Ecto neural progenitor cell (in vitro differentiated cells): ENCODE measurements around the gene CHCHD3.

Source experiments
- DNase-seq: peaks from one replicate; pipeline ENCODE4 v3.0.0-alpha.2; 2018; ENCODE audit warnings: low spot score

The CHCHD3 gene

GRCh38 chr7:132815696-132816311, 266.1 kb downstream of the CHCHD3 start:
- DNase-seq: no peak

DNA sequence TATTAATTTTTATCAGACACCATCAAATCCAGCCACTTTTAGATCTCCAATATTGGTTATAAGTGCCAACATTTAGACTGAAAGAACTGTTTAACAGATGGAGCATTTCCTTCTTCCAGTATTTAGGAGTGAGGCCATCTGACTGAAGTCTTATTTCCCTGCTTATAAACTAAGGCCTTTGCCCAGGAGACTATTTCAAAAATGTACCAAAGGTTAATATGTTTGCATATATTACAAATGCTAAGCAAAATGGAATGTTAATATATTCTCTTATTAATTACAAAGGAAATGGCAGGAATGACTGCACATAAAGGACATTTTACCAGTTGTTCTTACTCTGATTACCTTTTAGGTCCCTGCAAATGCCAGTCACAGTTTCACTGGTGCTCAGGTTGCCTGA, 266.8 kb downstream of the CHCHD3 start:
- no peak for DNase-seq

GRCh38 chr7:132810561-132810960, 271.3 kb downstream of the CHCHD3 start:
- DNase-seq: no peak

DNA sequence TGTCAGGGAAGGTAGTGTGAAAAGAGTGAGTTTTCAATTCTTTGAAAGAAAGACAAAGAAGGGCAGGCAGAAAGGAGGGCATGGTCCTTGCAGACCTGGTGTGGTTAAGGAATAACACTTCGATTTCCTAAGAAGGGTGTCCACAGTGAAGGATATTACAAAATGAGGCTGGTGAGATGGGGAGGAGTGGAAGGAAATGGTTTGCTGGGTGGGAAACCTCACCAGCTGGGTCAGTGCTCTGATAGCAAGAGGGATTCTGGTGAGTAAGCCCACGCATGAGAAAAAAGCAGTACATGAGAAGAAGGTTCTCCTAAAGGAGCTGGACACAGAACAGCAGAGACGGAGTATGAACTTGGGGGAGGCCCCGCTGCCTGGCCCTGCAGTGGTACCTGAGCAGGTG, 275.1 kb downstream of the CHCHD3 start:
- no peak for DNase-seq

GRCh38 chr7:132805766-132806165, 276.1 kb downstream of the CHCHD3 start:
- no peak for DNase-seq

GRCh38 chr7:132804849-132805485, 276.9 kb downstream of the CHCHD3 start:
- no peak for DNase-seq

DNA sequence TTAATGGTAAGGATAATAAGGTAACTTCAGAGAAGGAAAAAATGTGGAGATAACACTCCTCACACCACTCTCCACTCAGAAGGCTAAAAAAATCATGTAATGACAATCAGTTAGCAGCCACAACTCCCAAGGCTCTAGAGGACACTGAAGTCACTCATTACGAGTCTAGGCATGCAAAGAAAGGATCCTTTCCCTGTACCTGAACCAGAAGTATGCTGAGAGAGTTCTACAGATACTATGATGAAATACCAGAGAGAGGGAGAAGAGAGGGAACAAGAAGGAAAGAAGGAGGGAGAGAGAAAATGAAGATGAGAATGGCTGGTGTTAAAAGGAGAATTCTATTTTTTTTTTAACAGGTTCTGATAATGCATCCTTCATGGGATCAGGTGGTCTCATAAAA, 281.4 kb downstream of the CHCHD3 start:
- DNase-seq: no peak

DNA sequence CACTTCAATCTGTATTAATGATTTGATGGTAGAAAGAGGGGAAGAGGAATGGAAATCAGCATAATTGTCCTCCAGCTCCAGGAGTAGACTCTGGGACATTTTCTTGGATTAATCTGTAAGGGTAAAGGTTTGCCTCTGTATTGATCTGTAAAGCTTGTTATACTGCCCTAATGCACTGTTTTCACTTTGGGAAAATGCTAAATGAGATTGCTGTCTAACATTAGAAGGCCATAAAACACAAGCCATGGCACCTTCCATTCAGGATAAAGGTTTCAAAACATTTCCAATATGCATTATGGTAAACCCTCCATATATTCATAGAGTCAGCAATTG, 282.8 kb downstream of the CHCHD3 start:
- no peak for DNase-seq

DNA sequence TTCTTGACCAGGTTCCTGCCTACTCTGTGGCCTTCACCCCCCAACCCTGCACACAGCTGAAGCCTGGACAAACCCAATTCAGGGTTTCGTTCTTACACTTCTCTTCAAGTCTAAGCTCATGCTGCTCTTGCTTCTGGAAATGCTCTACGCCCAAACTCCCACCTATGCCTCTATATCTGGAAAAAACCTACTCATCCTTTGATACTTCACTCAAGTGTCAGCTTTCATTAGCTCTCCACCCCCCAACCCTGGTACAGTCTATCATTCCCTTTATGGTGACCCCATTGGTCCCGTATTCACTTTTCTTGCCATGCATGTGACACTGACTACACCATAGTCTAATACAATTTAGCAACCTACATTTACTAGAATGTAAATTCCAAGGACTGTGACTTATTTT, 284.7 kb downstream of the CHCHD3 start:
- no peak for DNase-seq

- DNase-seq: no peak
These were observed 288.4 kb downstream of the CHCHD3 start for GRCh38 chr7:132793474-132793873.

GRCh38 chr7:132791036-132791435, 290.9 kb downstream of the CHCHD3 start:
- no peak for DNase-seq

- DNase-seq: no peak
These were observed 291.8 kb downstream of the CHCHD3 start for GRCh38 chr7:132790104-132790503.

- no peak for DNase-seq
These were observed 292.6 kb downstream of the CHCHD3 start for GRCh38 chr7:132789281-132789680.

DNA sequence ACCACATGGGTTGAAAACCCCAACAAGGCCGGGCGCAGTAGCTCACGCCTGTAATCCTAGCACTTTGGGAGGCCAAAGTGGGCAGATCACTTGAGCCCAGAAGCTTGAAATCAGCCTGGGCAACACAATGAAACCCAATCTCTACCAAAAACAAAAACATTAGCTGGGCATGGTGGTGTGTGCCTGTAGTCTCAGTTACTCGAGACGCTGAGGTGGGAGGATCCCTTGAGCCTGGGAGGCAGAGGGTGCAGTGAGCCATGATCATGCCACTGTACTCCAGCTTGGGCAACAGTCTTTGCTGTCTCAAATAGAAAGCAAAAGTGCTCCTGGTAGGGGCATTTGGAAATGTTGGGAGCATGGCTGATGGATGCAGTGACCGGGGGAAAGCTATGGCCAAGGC, 296.0 kb downstream of the CHCHD3 start:
- DNase-seq: no peak

- DNase-seq: no peak
These were observed 297.5 kb downstream of the CHCHD3 start for GRCh38 chr7:132784406-132784805.

DNA sequence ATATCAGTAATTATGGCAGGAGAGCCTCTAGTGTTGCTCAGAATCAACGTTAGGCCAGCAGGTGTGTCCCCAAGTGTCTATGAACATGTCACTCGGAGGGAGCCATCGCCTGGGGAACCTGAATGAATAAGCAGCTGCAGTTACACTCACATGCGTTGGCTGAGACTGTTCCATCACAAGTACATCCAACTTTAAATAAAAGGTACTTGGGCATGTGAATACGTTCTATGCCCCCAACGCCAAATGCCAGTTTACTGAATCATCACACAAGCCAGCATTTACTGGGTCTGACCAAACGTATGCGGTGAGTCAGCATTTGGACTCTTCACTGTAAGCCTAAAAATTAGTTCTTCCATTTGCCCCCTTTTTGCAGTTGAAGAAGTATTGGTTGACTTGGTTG, 298.1 kb downstream of the CHCHD3 start:
- DNase-seq: no peak

DNA sequence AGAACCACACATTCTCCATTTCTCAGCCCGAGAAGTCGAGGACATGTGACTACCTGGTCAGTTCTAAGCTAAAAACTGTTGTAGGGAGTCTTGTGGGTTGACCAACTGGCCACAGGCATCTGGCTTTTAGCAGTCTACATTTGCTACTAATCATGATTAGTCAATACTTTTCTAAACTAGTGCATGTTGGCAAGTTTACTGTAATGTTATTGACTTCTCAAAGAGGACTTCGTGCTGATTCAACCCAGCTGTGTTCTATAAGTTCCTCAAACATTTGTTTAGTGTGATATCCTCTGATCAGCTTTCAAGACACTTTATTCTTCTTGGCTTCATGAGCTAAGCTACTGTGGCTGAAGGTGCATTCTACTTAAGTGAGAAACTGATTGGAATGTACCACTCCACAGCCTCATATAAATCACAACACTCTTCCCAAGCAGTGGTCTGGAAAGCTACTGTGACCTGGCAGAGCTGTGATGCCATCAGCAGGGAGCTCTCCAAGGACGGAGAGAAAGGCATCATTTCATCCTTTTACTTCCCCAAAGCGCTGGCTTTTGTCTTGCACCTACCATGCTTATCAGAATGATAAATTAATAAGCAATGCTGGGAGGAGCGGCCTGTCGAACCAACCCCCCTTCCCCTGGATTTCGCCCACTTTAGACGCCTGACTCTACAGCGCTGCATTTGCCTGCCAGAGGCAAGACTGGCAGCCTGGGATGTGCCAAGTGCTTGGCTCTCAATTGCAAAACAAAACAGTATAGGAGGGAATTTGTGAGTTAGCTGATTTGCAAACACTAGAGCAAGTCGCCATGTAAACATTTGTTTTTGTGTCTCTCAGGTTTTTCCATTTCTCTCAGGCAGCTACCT, 298.9 kb downstream of the CHCHD3 start:
- DNase-seq: no peak

- no peak for DNase-seq
These were observed 301.1 kb downstream of the CHCHD3 start for GRCh38 chr7:132780822-132781221.

GRCh38 chr7:132779164-132779563, 302.7 kb downstream of the CHCHD3 start:
- DNase-seq: no peak

GRCh38 chr7:132778761-132779160, 303.1 kb downstream of the CHCHD3 start:
- DNase-seq: no peak

- DNase-seq: no peak
These were observed 303.9 kb downstream of the CHCHD3 start for GRCh38 chr7:132777956-132778355.

- no peak for DNase-seq
These were observed 304.5 kb downstream of the CHCHD3 start for GRCh38 chr7:132777414-132777813.

DNA sequence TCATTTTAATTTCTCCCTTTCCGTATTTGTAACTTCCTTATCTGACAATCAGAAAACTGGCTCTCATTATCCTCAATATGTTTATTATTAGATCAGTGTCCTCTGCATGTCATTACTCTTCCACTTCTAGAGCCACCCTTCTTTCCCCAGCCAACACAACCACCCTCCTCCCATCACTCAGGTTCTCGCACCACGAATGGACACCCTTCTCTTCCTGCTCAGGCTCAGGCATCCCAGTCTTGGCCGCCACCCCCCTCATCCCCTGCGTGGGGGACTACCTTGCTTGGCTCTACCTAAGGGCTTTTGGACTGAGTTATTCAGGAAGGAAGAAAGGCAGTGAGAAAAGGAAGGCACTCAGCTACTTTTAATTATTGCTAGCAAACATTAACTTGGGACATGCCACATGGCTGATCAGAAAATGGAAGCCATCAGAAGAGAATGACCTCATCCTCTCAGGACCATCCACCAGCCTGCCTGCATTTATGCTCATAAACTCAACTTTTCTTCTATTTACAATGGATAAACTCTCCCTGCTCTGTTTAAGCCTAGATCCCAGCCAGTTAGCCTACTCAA, 305.8 kb downstream of the CHCHD3 start:
- DNase-seq: no peak
